ENCODE data around the gene SH2D1A. TPM values are rescaled to one million over a fixed set of nuclear protein-coding genes. Genes with fewer than 3 reads are reported as not detected.

The SH2D1A gene
- total RNA-seq, 4 donors from 2014 or later: not detected

- Histone ChIP-seq H3K9me3 (no peaks in the 10 kb centered on the region), H3K36me3 (no peaks in the 10 kb centered on the region), H3K4me1 (no peaks in the 10 kb centered on the region), H3K27ac (no peak overlapping the region), H3K4me3 (no peak overlapping the region), H3K27me3 (no peaks in the 10 kb centered on the region)
- no peak for TF ChIP-seq POLR2A (IDR thresholded peaks at IDR 0.05)
- TF ChIP-seq CTCF (IDR thresholded peaks at IDR 0.05 in 4 of 5, conservative IDR thresholded peaks at IDR 0.05 in 1 of 5): no peak
- no peak for ATAC-seq
- in situ Hi-C loops (cut with MboI; ENCODE audit: low sequenced_read_pairs in 4 of 4) (no loop called here), intact Hi-C loops (cut with DNase I; ENCODE audit: low total_unique reads) (no loop called here)
- no peak for DNase-seq
Observed at GRCh38 chrX:124413244-124413643, 66.9 kb downstream of the SH2D1A start.

GRCh38 chrX:124414281-124414680 is 67.9 kb downstream of the SH2D1A start:
- DNase-seq (no peak), ATAC-seq (no peak)
- Histone ChIP-seq H3K4me3 (no peak overlapping the region), H3K27ac (no peak overlapping the region), H3K36me3 (no peaks in the 10 kb centered on the region), H3K9me3 (no peaks in the 10 kb centered on the region), H3K27me3 (no peaks in the 10 kb centered on the region), H3K4me1 (no peaks in the 10 kb centered on the region)
- TF ChIP-seq CTCF (IDR thresholded peaks at IDR 0.05 in 4 of 5, conservative IDR thresholded peaks at IDR 0.05 in 1 of 5): no peak
- TF ChIP-seq POLR2A (IDR thresholded peaks at IDR 0.05): no peak
- in situ Hi-C loops (cut with MboI; ENCODE audit: low sequenced_read_pairs in 4 of 4) (no loop called here), intact Hi-C loops (cut with DNase I; ENCODE audit: low total_unique reads) (no loop called here)

- Histone ChIP-seq H3K27me3 (no peaks in the 10 kb centered on the region), H3K4me3 (no peak overlapping the region), H3K36me3 (no peaks in the 10 kb centered on the region), H3K9me3 (no peaks in the 10 kb centered on the region), H3K4me1 (no peaks in the 10 kb centered on the region), H3K27ac (no peak overlapping the region)
- in situ Hi-C loops (cut with MboI; ENCODE audit: low sequenced_read_pairs in 4 of 4) (no loop called here), intact Hi-C loops (cut with DNase I; ENCODE audit: low total_unique reads) (no loop called here)
- no peak for ATAC-seq
- TF ChIP-seq CTCF (IDR thresholded peaks at IDR 0.05 in 4 of 5, conservative IDR thresholded peaks at IDR 0.05 in 1 of 5) (no peak), POLR2A (IDR thresholded peaks at IDR 0.05) (no peak)
- no peak for DNase-seq
Observed at GRCh38 chrX:124415115-124415800, 68.9 kb downstream of the SH2D1A start.

- in situ Hi-C loops (cut with MboI; ENCODE audit: low sequenced_read_pairs in 4 of 4): no loop called here
Observed at GRCh38 chrX:124421898-124422655, 75.7 kb downstream of the SH2D1A start.

More at GRCh38 chrX:124421898-124422655, 75.7 kb downstream of the SH2D1A start:
- H3K36me3 ChIP-seq: no peaks in the 10 kb centered on the region
- H3K9me3 ChIP-seq: no peaks in the 10 kb centered on the region
- H3K4me3 ChIP-seq: no peak overlapping the region
- no peaks in the 10 kb centered on the region for H3K4me1 ChIP-seq
- no peak overlapping the region for H3K27ac ChIP-seq
- H3K27me3 ChIP-seq: peaks cover 0 to 4% (median 0%) of the 10 kb centered on the region in 3 donors
- TF ChIP-seq CTCF (IDR thresholded peaks at IDR 0.05 in 4 of 5, conservative IDR thresholded peaks at IDR 0.05 in 1 of 5): no peak
- TF ChIP-seq POLR2A (IDR thresholded peaks at IDR 0.05): no peak
- ATAC-seq: no peak
- intact Hi-C loops (cut with DNase I; ENCODE audit: low total_unique reads): no loop called here
- DNase-seq: no peak

Other genes with a start within 250 kb of the SH2D1A start
- gene TEX13D, start 13.9 kb upstream of the SH2D1A start, total RNA-seq: not detected